Heart left ventricle (tissue), 16 donors: Measurements from ENCODE around the gene OR11L1. TPM values are rescaled to one million over a fixed set of nuclear protein-coding genes. Genes with fewer than 3 reads are reported as not detected.

Experiments used
- ATAC-seq, 4 donors: fragments of 200-7000 bp; cut with Tn5 transposase; one replicate each; pipeline ENCODE4 v1.9.1; 2020 to 2022; ENCODE audit warnings: moderate library complexity in 4 of 4, mild to moderate bottlenecking in 3 of 4, moderate number of reproducible peaks in 1 of 4
- DNase-seq, 5 donors: peaks; one replicate each; pipeline ENCODE4 v3.0.0-alpha.2; 2020
- H3K27ac ChIP-seq, 12 donors: fragments of 200-600 bp; sonication (generic) in 4 of 12; one replicate each; pipeline versions ENCODE4 v1.5.0 to v1.8.0; 2016 to 2022; ENCODE audit warnings: mild to moderate bottlenecking in 2 of 12
- H3K27me3 ChIP-seq, 9 donors: fragments of 200-600 bp; sonication (generic) in 2 of 9; one replicate each; pipeline versions ENCODE4 v1.5.1 to v1.8.0; 2016 to 2022; ENCODE audit warnings: mild to moderate bottlenecking in 3 of 9
- H3K36me3 ChIP-seq, 9 donors: fragments of 200-600 bp; sonication (generic) in 2 of 9; one replicate each; pipeline versions ENCODE4 v1.5.0 to v1.8.0; 2018 to 2022; ENCODE audit warnings: mild to moderate bottlenecking in 2 of 9
- H3K4me1 ChIP-seq, 12 donors: fragments of 200-600 bp; sonication (generic) in 4 of 12; one replicate each; pipeline versions ENCODE4 v1.5.0 to v1.8.0; 2016 to 2022; ENCODE audit warnings: mild to moderate bottlenecking in 3 of 12
- H3K4me3 ChIP-seq, 12 donors: fragments of 200-600 bp; sonication (generic) in 4 of 12; one replicate each; pipeline versions ENCODE4 v1.5.0 to v1.8.0; 2017 to 2022; ENCODE audit warnings: mild to moderate bottlenecking in 9 of 12, moderate library complexity in 4 of 12
- H3K9me3 ChIP-seq, 12 donors: fragments of 200-600 bp; sonication (generic) in 4 of 12; one replicate each; pipeline versions ENCODE4 v1.5.0 to v1.8.0; 2016 to 2022; ENCODE audit warnings: mild to moderate bottlenecking in 1 of 12
- CTCF ChIP-seq, 12 donors: fragments of 200-600 bp; sonication (generic) in 4 of 12; IDR thresholded peaks; one replicate each; pipeline versions ENCODE4 v1.5.0 to v1.8.0; 2018 to 2022; ENCODE audit warnings: antibody characterized with exemption in 12 of 12, mild to moderate bottlenecking in 5 of 12
- POLR2A ChIP-seq, 2 donors: fragments of 450-650 bp; IDR thresholded peaks; one replicate each; pipeline ENCODE4 v1.6.1; 2017; ENCODE audit warnings: antibody characterized with exemption in 2 of 2, mild to moderate bottlenecking in 2 of 2, moderate library complexity in 2 of 2
- WGBS, 4 donors: extraction: QIAGEN DNeasy Blood & Tissue Kit in 2 of 4; methylation state at CpG; one replicate each; pipeline versions ENCODE4 v1.1.5 to v1.1.7; 2013 to 2018; 5-methylcytosine and 5-hydroxymethylcytosine counted together
- intact Hi-C, 10 donors: fragments of 100-400 bp; cut with DNase I; formaldehyde crosslinking; loops; one replicate each; pipeline versions ENCODE4 v1.11.1 to v1.14.2; 2022
- polyA plus RNA-seq, 2 donors: library from polyadenylated mRNA; stranded (reverse); fragments of 200-250 nt; gene quantifications; one replicate each; pipeline ENCODE4 v1.2.3, GENCODE V29; 2013
- total RNA-seq, 9 donors: library from RNA; depleted of rRNA in 2 of 9; stranded (reverse); fragments of >200 nt in 2 of 9; fragmentation: NEBNext Ultra II Directional in 3 of 9; extraction: Animal tissue kit (Norgen Biotek cat#: 25700) in 3 of 9; gene quantifications; one replicate each; pipeline versions ENCODE4 v1.1.0 to v1.2.4, GENCODE V29; 2016 to 2023
- donor health status: ischemic (EF 13 %, LVEDD 7.1; RV severe dilation, severe dysfunction).
- donor health status: healthy with polysubstance abuse.
- donor health status: DM: no; HTN: yes; CAD: no.
- donor health status: DM: no; HTN: no; CAD: no.
- donor health status: ischemic (EF 25% LVEDD 6.9; RV normal size, moderate dysfunction).
- donor health status: ischemic (EF 25% LVEDD 5.7; RV mildly dilated, moderate dysfunction).
- donor health status: healthy.
- donor health status: DM: yes; HTN: yes; CAD: no.
- donor health status: ischemic (EF 35%, LVEDD 5.7; RV mildly dilated, moderate dysfunction).
- donor health status: nonischemic (EF 11% LVEDD 7.7; RV severe dilation, severe dysfunction).
- donor health status: DM: yes; HTN: yes; CAD: no.
- donor health status: PGD.
- donor health status: ischemic (EF 29% LVEDD 5.4; RV normal size, mild dysfunction).
- donor health status: nonischemic (EF 23%, LVEDD 6.1; RV moderate dilation, normal function).

Gene OR11L1
- total and polyA plus RNA-seq, 11 donors: not detected

GRCh38 chr1:247864644-247865043, 22.9 kb upstream of the OR11L1 start:
- Histone ChIP-seq H3K4me3 (no peak overlapping the region), H3K9me3 (no peaks in the 10 kb centered on the region), H3K27ac (no peak overlapping the region), H3K36me3 (no peaks in the 10 kb centered on the region), H3K27me3 (peaks cover 0 to 9% (median 0%) of the 10 kb centered on the region in 9 donors), H3K4me1 (no peaks in the 10 kb centered on the region)
- intact Hi-C loops: no loop called here
- no peak for DNase-seq
- no peak for ATAC-seq
- WGBS, 4 donors: 81 to 90% (median 86%) methylated on average over 16 to 17 of the region's 17 CpGs
- TF ChIP-seq POLR2A (IDR thresholded peaks at IDR 0.05) (no peak), CTCF (IDR thresholded peaks at IDR 0.05) (no peak)

- peaks cover 0 to 4% (median 0%) of the 10 kb centered on the region in 12 donors for H3K4me1 ChIP-seq
- H3K9me3 ChIP-seq: no peaks in the 10 kb centered on the region
- DNase-seq (no peak), ATAC-seq (no peak)
- H3K27ac ChIP-seq: no peak overlapping the region
- H3K4me3 ChIP-seq: no peak overlapping the region
- no peaks in the 10 kb centered on the region for H3K36me3 ChIP-seq
- intact Hi-C loops: no loop called here
- no peak for TF ChIP-seq CTCF (IDR thresholded peaks at IDR 0.05)
- no peak for TF ChIP-seq POLR2A (IDR thresholded peaks at IDR 0.05)
- WGBS, 4 donors: 74 to 91% (median 77%) methylated on average over 4 of the region's 4 CpGs
- peaks cover 0 to 26% (median 7%) of the 10 kb centered on the region in 9 donors for H3K27me3 ChIP-seq
Observed at GRCh38 chr1:247862756-247863155, 21.1 kb upstream of the OR11L1 start.

GRCh38 chr1:247857985-247858619, 16.4 kb upstream of the OR11L1 start:
- no peak for TF ChIP-seq POLR2A (IDR thresholded peaks at IDR 0.05)
- no peak for TF ChIP-seq CTCF (IDR thresholded peaks at IDR 0.05)
- DNase-seq (no peak), ATAC-seq (no peak)
- peaks cover 0 to 9% (median 0%) of the 10 kb centered on the region in 12 donors for H3K4me1 ChIP-seq
- peaks cover 0 to 53% (median 20%) of the 10 kb centered on the region in 9 donors for H3K27me3 ChIP-seq
- H3K9me3 ChIP-seq: no peaks in the 10 kb centered on the region
- peak overlapping the region in 2 of 12 donors; percentile 52 to 65 for H3K4me3 ChIP-seq
- no peaks in the 10 kb centered on the region for H3K36me3 ChIP-seq
- intact Hi-C loops: no loop called here
- H3K27ac ChIP-seq: no peak overlapping the region
- 30 to 52% (median 47%) methylated on average over 15 of the region's 15 CpGs for WGBS, 4 donors

- H3K36me3 ChIP-seq: no peaks in the 10 kb centered on the region
- TF ChIP-seq POLR2A (IDR thresholded peaks at IDR 0.05): peak in 1 of 2 donors; percentile 44
- TF ChIP-seq CTCF (IDR thresholded peaks at IDR 0.05): no peak
- H3K9me3 ChIP-seq: no peaks in the 10 kb centered on the region
- H3K27ac ChIP-seq: peak within 1 kb of the TSS in 1 of 12 donors; percentile 70
- intact Hi-C loops: no loop called here
- peaks cover 0 to 9% (median 0%) of the 10 kb centered on the region in 12 donors for H3K4me1 ChIP-seq
- peak within 1 kb of the TSS in 10 of 12 donors; percentile 6 to 65 (median 34) for H3K4me3 ChIP-seq
- DNase-seq (no peak), ATAC-seq (peak in 2 of 4 donors; percentile 33 to 45)
- WGBS, 4 donors: 1 to 2% (median 2%) methylated on average over 51 to 109 of the region's 109 CpGs
- H3K27me3 ChIP-seq: peaks cover 0 to 53% (median 20%) of the 10 kb centered on the region in 9 donors
Observed at GRCh38 chr1:247857069-247857984, 15.6 kb upstream of the OR11L1 start, which contains the start of gene TRIM58. Gene TRIM58, plus strand, starts transcription at chr1:247857187. Its CDS starts 60 bp downstream, at chr1:247857247.
